Renal cortical epithelial cell (primary cell): ENCODE data around the gene DBH. TPM values are rescaled to one million over a fixed set of nuclear protein-coding genes. Genes with fewer than 3 reads are reported as not detected.
"Not testable (repeated sequence)": the region's sequence is repeated elsewhere in the genome, so short reads cannot be mapped to it uniquely, and the experiment has no call there.

Experiments used
- DNase-seq: peaks from one replicate; pipeline ENCODE4 v3.0.0-alpha.2; 2011; ENCODE audit warnings: low read depth
- total RNA-seq: library from RNA; depleted of rRNA; stranded (reverse); fragments of >200 nt; gene quantifications from 2 replicates; pipeline ENCODE4 v1.2.3, GENCODE V29; 2014

DBH gene
- total RNA-seq, 1 donor from 2014 or later = not detected

- not testable (repeated sequence) for DNase-seq
These were observed 10.2 kb upstream of the DBH start for GRCh38 chr9:133626008-133626407.

- no peak for DNase-seq
These were observed 8.8 kb upstream of the DBH start for GRCh38 chr9:133627341-133627740.

- no peak for DNase-seq
These were observed 7.4 kb upstream of the DBH start for GRCh38 chr9:133628766-133629165.

GRCh38 chr9:133629221-133630110, 6.7 kb upstream of the DBH start:
- no peak for DNase-seq

GRCh38 chr9:133631111-133631510, 5.1 kb upstream of the DBH start:
- no peak for DNase-seq

- DNase-seq = no peak
These were observed 3.1 kb upstream of the DBH start for GRCh38 chr9:133632806-133633680.

GRCh38 chr9:133633681-133634080, 2.5 kb upstream of the DBH start:
- no peak for DNase-seq

- DNase-seq = no peak
These were observed 2.0 kb upstream of the DBH start for GRCh38 chr9:133634081-133634691.

- DNase-seq = no peak
These were observed 1.1 kb upstream of the DBH start for GRCh38 chr9:133635098-133635497.

GRCh38 chr9:133636902-133637301, 739 bp downstream of the DBH start:
- DNase-seq = no peak

GRCh38 chr9:133637451-133638055, 1.4 kb downstream of the DBH start:
- no peak for DNase-seq

- DNase-seq = no peak
These were observed 1.9 kb downstream of the DBH start for GRCh38 chr9:133638076-133638475.

GRCh38 chr9:133638711-133639110, 2.5 kb downstream of the DBH start:
- DNase-seq = no peak

- no peak for DNase-seq
These were observed 3.5 kb downstream of the DBH start for GRCh38 chr9:133639613-133640012.

- no peak for DNase-seq
These were observed 4.0 kb downstream of the DBH start for GRCh38 chr9:133640160-133640559.

GRCh38 chr9:133640580-133641395, 4.6 kb downstream of the DBH start:
- DNase-seq = no peak

GRCh38 chr9:133641396-133641655, 5.2 kb downstream of the DBH start:
- DNase-seq = no peak

GRCh38 chr9:133641861-133642595, 5.9 kb downstream of the DBH start:
- no peak for DNase-seq

- DNase-seq = no peak
These were observed 6.7 kb downstream of the DBH start for GRCh38 chr9:133642708-133643361.

- no peak for DNase-seq
These were observed 7.2 kb downstream of the DBH start for GRCh38 chr9:133643362-133643755.
